ENCODE measurements around the gene PCSK6.

The PCSK6 gene

DNA sequence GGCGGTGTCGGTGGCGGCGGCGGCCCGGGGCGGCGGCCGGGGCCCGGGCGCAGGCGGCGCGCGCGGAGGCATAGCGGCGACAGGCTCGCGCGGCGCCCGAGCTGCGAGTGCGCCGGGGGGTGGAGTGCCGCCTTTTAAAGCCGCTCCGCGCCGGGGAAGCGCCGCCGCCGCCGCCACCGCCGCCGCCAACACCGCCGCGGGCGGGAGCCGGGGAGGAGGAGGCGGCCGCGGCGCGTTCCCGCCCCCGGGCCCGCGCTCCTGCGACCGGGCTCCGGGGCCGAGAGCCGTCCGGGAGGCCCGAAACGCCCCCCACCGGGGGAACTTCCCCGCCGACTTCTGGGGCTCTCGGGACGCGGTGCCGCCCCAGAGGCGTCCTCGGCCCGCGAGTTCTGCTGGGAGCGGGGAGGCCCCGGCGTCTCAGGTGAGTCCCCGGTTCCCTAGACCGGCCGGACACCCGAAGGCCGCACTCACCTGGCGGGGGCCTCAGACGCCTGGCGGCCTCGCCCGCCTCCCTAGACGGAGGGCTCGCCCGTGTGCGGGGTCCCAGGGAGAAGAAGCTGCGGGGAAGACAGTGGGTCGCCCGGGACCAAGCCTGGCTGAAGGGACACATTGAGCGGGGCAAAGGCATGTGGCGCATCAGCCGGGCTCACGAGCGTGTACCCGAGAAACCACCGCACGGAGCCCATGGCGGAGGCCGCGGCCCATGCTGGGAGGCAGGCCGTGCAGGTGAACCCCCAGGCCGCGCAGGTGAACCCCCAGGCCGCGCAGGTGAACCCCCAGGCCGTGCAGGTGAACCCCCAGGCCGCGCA lies at the start of gene PCSK6:
Gene PCSK6 (minus strand): TSS at position 109 of the 809 bp plus-strand sequence. CDS start 37 bp downstream, at position 72.
- no peak for DNase-seq (ENCODE audit: low read depth)

DNA sequence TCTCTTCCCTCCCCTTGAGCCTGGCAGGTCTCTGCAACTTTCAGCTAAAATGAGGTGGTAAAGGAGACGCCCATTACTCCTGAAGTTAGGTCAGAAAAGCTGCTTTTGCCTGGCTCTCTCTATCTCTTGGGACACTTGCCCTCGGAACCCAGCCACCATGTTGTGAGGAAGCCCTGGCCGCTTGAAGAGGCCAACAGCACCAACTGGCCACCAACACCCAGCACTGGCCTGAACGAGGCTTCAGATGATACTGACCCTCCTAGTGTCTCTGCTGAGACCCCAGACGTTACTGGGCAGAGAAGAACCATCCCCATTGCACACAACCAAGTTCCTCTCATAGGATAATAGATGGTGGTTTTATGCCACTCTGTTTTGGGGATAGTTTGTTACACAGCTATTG lies 49.5 kb upstream of the PCSK6 start:
- DNase-seq (ENCODE audit: low read depth) = no peak

DNA sequence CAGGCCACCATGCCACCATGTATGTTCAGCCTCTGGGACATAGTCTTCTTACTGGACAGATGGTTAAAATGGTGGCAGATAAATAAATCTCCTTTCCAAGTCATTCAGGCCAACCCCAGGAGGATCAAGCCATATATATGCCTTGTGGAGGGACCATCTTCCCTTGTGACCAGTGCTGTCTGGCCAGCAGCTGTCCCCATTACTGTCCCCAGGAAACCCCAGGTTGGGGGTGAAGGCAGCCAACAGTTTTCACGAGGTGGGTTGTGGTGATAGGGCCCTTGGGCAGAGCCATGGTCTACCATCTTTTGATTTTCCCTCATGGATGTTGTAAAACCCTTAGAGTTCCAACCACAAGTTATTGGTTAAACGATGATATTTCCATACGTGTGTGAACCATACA lies 48.7 kb upstream of the PCSK6 start:
- DNase-seq (ENCODE audit: low read depth) = no peak

DNA sequence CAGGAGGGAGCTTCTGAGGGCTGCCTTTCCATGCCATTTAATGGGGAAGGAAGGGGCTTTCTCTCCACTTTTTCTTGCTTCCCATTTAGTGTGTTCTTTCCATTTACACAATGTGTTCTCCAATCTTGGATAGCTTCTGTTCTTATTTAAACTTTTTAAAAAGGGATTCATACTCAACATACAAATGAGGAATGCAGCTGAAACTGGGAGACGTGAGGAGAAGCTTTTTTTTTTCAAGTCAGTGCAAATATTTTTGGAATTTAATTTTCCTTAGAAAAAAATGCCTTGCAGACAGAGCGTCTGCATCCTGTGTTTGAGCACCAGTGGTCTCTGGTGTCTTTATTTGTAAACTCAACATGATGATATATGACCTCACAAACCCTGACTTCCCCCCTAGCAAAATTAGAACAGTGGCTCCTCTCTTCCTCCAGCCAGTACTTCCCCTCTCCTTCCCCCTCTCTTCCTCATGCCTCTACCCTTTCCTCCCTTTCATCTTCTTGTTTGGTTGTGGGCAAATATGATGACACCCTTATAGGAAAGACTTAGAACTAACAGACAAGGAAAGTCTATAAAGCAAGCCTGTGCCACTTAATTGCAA lies 48.1 kb upstream of the PCSK6 start:
- DNase-seq (ENCODE audit: low read depth) = no peak

DNA sequence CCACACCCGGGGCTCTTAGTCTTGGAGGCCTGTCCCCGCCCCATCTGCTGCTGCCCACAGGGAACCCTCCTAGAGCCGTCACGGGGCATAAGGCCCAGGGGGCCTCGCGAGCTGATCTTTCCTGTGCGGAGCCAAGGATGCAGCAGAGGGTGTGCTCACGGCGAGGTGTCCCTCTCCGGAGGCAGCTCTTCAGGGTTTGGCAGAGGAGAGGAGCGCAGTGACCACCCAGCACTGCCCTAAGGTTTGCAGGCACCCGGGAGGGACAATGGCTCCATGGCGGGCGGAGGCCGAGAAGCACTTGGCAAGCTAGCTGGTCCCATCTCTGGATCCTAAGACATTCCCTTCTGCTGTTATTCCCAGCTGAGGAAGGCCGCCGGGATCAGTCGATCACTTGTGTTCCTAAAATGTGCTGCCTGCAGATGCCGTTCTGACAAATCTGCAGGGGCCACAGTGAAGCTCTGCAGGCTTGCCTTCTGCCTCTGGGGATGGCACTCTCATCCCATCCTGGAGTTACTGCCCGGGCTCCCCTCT lies 47.4 kb upstream of the PCSK6 start:
- no peak for DNase-seq (ENCODE audit: low read depth)

DNA sequence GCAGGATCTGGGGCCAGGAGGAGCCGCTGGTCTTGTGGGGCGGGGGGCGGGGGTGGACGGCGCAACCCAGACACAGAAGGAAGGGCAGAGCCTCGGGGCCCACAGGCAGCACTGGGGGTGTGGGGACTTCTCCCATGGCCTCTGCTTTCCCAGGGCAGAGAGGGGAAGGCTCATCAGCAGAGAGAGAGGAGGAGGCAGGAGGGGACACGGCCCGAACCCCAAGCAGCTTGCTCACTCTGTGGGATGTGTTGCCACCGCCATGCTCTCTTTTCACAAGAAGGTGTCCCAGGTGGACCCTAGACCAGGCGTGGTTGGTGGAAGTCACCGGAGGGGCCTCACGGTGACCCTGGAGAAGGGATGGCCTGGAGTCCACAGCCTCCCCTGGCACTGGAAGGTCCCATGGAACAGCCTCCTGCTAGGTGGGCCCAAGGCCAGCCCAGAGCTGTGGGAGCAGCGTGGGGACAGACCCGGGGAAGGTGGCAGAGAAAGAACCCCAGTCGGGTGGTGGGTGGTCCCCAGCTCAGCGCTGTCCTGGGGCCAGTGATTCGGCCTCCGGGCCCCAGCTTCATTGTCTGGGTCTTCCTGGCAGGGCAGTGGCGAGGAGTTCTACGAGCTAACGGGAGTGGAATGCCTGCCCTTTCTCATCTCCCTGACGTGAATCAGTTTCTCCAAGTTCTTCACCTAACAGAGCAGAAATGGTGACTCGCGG lies 46.8 kb upstream of the PCSK6 start:
- no peak for DNase-seq (ENCODE audit: low read depth)

DNA sequence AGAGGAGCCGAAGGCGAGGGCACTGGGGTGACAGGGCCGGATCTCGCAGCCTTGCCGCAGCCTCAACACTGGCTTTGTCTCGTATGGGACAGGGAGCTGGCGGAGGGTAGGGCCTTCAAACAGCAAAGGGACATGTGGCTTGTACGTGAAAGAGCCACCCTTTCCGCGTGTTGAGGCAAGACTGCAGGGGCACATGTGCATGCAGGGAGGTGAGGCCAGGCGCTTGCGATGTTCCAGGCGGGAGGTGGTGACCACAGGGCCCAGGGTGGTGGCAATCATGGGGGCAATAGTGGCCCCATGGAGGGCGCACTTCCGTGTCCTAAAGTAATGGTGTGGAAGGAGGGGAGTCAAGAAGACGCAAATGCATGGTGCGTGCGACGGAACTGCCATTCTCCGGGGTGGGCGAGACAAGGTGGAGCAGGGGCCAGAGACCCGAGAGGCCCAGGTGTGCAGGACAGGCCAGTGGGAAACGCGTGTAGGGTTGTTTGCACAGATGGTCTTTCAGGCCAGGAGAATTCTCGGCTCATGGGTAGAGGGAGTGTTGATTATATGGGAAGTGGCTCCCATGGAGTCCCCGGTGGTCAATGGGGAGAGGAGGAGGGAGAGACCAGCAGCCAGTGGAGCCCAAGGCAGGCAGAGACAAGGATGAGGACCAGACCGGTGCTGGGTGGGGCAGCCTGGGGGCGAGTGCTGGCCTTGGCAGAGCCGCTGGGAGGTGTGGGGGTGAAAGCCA lies 45.8 kb upstream of the PCSK6 start:
- no peak for DNase-seq (ENCODE audit: low read depth)

DNA sequence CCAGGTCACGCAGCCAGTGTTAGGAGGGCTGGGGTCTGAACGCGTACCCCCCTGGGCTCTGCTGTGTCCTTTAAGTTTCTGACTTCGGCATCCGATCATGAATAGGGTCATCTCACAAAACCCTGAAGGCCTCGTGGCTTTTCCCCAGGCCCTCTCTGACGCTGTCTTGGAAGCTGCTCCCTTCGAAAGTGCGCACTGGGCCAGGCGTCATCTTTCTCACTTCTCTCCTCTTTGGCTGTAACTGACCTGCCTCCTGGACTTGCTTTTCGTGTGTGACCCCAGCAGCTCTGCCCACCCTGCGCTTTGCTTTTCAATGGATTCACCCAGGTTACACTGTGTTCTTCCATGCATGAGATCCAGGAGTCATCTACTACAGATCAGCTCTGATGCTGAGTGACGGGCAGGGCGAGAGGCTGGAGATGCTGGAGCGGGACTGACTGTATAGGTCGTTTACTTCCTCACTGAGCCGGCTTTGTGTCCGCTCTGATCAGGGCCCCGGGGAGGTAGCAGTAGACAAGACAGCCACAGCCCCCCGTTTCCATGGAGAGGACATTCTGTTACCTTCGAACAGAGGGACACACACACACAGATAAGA lies 45.0 kb upstream of the PCSK6 start:
- DNase-seq (ENCODE audit: low read depth) = no peak

DNA sequence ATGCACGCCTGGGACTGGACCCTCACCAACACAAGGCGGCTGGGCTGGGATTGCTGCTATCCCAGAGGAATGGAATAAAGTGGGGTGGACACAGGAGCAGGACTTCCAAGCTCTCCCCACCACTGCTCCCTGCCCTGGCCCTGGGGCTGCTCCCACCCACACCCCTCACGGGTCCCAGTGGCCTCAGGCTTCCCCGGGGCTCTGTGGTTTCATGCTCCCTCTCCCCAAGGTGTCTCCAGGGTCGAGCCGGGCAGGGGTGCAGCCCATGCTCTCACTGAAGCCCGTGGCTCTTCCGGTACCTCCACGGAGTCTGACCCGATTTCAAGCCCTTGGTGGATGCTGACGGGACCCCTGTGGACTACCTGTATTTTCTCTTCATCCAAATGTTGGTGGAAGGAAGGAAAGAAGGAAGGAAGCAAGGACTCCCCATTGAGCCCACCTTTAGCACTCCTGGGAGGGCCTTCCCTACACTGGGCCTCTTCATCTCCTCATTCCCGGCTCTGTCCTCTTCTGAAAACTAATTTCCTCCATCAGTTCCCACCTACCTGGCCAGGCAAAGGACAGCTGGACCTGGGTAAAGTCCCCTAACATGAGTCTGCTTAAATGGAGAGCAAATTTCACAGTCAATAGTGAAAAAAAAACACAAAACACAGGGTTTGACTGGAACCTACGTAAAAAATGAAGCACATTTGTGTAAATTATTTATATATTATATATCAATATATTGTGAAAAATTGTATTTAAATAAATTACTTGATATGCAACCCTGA lies 44.0 kb upstream of the PCSK6 start:
- DNase-seq (ENCODE audit: low read depth) = no peak

DNA sequence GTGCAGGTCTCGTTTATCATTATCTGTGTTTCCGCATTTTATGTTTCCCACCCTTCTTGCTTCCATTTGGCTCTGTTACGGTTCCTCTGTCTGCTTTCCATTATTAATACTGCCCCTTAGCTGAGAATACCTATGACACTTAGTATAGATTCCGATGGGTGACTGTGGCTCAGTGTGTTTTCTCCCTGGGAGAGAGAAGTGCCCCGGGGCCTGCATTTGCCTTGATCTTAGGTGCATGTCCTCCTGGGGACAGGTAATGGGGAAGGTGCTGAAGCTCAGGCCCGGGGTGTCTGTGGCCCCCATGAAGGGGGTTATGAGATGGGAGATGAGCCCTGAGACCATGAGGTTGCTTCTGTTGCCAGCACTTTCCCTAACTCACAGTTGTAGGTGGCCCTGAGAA lies 43.4 kb upstream of the PCSK6 start:
- no peak for DNase-seq (ENCODE audit: low read depth)

DNA sequence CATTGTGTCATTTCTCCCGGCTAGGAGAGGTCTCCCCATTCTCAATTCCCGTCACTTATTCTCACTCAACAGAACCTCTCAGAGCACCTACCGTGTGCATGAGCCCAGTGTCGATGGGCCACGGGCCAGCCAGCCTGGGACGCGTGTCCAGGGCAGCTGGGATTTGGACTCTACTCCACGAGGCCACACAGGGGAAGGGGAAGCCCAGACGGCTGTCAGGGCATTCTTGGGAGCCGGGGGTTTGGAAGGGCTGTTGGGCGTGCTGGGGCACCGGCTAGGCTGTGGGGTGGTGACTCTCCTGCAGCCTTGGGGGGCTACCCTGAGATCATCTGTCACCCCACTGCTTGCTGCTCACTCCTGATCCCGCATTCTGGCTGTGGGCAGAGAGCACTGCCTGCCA lies 41.7 kb upstream of the PCSK6 start:
- DNase-seq (ENCODE audit: low read depth) = no peak

DNA sequence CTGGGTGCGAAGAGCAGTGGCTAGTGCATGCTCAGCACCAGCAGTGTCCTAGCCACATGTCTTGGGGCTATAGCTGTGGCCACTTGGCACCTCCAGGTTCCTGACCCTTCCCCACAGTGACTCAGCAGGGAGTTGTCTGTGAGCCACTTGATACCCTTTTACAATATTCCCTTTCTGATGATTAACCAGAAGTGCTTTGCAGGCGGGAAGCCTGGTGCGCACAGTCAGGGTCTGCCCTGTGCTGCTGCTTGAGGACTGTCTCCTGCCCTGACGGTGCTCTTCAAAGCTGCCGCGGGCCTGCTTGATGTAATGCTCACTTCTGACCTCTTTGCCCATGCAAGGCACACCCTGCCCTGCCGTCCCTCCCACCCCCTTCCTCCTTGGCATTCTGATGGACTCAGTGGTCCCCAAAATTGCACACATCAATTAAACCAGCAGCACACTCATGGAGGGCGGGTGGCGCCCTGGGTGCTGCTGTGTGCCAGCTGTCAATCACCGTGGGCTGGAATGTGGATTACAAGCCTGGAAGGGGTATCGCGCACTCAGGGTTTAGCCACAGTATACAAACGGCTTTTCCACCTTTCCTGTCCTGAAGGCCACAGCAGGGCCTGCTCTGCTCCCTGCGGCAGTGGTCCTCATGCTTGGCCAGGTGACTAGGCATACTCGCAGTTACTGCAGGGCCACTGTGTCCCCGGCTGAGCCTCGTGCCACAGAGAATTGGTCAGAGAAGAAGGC lies 40.9 kb upstream of the PCSK6 start:
- DNase-seq (ENCODE audit: low read depth) = no peak

DNA sequence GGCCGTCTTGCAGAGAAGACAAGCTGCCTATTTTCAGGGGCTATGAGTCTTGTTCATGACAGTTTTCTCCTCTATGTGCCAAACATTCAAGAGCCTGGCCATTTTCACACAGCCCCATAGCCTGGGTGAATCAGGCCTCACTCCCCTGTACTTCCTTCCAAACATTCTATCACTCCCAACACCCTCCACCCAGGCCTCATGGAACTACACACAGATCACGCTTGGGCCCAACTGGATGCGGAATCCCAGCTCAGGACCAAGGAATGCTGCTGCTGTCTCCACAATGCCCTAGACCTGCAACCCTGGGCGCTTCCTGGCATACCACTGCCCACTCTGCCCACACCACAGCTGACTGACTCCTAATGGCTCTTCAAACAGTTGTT lies 39.4 kb upstream of the PCSK6 start:
- DNase-seq (ENCODE audit: low read depth) = no peak

DNA sequence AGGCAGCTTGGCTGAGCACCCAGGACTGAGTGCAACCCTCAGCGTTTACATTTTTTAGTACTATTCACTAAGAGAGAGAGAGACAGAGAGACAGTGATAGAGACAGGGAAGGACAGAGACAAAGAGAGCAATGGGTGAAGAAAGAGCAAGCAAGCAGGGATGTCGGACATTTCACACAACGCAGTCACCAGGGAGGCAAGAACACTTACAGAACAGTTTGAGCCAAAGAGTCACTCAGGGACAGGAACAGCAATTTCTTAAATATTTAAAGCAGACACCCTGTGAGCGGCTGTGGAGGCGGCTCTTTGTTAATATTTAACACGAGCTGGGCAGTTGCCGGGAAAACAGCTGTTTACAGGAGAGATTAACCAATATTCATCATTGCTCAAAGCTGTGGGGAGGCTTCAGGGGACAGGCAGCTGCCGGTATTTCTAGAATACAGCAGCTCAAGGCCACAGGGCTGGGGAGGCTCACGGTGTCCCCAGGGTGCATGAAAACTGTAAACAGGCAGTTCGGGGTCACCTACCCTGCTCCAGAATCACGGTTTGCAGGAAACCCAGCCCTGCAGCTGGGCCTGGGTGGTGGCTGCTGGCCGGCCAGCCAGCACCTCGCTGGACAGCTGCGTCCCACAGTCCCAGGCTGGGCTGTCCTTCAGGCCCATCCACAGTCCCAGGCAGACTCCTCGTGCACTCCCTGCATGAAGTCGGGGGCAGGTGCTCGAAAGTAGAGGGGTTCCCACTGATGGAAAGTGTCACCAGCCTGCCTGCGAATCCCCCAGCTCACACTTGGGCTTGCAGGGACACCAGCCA lies 38.8 kb upstream of the PCSK6 start:
- peak; percentile 3 for DNase-seq (ENCODE audit: low read depth)

DNA sequence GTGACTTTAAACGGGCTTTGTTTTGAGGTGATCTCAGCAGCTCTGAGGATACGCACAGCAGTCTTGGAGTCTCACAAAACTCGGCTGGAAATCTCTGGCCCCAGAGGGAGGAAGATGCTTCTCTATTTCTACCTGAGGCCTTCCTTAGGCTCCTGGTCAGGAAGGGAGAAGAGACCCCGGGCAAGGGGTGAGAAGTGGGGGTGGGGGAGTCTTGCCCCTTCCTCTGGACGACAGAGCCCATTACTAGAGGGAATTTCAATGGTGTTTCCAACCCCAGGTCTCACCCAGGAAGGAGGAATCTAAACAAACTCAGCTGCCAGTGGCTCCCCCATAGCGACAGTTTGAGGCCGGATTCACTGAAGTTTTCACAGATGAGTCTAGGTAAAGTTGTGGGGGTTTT lies 37.4 kb upstream of the PCSK6 start:
- DNase-seq (ENCODE audit: low read depth) = no peak

DNA sequence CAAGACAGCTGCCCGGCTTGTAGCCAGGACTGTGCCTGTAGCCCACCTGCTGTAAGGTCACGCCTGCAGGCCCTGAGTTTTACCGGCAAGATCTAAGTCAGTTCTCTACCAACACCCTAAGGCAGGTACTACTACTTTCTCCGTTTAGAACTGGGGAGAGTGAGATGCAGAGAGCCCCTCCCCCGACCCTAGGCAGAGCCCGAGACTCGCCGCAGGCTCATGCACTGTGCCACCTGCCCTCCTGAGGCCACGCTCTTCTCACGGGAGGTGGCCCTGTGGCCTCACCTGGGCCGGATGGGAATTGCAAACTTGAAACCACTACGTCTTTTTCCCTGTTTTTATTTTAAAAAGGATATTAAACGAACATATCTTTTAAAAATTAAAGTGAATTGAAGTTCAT lies 36.9 kb upstream of the PCSK6 start:
- DNase-seq (ENCODE audit: low read depth) = no peak

DNA sequence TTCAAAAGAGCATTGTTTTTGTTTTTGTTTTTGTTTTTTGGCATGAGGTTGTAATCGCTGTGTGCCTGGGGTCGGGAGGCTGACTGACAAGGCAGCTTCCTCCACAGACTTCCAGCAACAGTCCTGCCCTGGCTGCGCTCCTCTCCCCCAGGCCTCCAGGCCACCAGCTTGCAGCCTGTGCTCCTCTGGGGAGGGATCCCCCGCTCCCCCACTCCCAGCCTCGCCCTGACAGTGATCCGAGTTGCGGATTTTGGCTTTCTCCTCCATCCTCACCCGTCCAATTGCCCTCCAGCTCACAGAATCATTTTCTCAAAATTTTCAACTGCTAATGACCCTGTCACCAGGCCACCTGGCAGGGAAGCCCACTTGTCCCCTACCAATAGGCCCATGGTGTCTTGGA lies 36.5 kb upstream of the PCSK6 start:
- no peak for DNase-seq (ENCODE audit: low read depth)

DNA sequence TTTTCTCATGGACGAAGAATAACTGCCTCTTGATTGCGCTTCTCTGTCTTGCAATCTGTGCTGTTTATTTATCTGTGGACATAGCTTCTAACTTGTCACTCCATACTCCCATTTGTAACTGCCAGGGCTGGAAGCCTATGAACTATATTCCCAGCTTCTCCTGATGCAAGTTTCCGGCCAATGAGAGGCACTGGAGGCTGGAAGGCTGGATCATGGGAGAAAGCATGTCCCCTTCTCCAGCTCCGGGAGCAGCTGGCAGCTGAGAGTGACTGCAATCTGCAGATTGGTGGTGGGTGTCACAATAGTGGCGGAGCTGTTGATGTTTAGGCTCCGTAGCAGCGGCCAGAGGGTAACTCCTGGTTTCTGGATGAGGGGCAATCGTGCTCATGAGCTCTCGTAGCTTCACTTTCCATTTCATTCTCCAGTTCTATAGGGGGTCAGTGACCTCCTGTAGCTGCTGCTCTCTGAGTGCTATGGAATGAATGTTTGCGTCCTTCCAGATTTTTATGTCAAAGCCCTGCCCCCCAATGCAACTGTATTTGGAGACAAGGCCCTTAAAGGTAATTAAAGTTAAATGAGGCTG lies 35.7 kb upstream of the PCSK6 start:
- no peak for DNase-seq (ENCODE audit: low read depth)

DNA sequence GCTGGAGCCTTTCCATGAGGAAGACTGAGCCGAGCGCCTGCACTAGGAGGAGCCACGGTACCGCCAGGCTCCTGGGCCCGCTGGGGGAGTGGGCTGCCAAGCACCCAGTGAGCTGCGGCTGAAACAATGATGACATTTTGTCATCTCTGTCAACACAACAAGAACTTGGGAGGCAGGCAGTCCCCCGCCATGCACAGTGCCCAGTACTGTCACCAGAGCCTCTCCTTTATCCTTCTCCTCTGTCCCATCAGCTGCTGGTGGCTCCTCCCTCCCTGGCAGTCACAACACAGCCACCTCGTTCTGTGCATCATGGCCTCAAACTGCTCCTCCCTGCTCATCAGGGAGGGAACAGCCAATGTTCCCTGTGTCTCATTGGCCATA lies 34.0 kb upstream of the PCSK6 start:
- DNase-seq (ENCODE audit: low read depth) = no peak
